GM18505 (cell line): ENCODE results near the gene DDR2.

Experiments used
- ATAC-seq: cut with Tn5 transposase; IDR thresholded peaks from one replicate; pipeline ENCODE4 v1.9.1; 2021; ENCODE audit not compliant: unreplicated experiment
- POLR2A ChIP-seq: IDR thresholded peaks from 4 replicates; pipeline ENCODE4 v1.6.1; 2011; ENCODE audit warnings: borderline replicate concordance; ENCODE audit not compliant: insufficient read depth, insufficient read length; ENCODE audit errors: extremely low read depth

Gene DDR2

DNA sequence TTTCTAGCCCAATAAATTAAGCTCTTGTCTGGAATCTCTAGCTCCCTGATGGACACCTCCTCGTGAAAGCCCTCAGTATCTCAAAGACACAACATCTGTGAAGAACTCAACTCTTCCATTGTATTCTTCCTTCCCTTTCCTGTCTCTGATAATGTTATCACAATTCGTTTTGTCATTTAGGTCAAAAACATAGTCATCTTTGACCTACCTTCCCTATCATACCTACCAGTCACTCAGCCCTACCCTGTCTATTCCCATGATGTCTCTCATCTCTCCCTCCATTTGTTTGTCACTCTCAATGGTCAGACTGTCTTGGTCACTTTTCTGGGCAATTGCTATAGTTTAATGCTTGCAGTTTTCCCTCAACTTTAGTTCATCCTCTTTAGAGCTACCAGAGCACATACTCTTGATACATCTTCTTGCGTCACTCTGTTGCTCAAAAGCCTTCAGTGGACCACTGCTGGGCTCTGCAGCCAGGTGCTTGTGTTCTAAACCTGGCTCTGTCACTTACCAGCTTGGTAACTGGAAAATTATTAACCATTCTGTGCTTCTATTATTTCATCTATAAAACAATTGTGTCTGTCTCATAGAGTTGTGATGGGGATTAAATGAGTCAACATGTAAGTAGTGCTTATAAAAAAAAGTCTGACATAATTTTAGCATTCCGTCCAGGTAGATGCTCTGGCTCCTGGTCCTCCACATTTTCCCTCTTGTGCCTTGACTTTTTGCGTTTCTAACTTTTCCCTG lies 39.6 kb downstream of the DDR2 start:
- TF ChIP-seq POLR2A = no peak
- ATAC-seq = no peak

DNA sequence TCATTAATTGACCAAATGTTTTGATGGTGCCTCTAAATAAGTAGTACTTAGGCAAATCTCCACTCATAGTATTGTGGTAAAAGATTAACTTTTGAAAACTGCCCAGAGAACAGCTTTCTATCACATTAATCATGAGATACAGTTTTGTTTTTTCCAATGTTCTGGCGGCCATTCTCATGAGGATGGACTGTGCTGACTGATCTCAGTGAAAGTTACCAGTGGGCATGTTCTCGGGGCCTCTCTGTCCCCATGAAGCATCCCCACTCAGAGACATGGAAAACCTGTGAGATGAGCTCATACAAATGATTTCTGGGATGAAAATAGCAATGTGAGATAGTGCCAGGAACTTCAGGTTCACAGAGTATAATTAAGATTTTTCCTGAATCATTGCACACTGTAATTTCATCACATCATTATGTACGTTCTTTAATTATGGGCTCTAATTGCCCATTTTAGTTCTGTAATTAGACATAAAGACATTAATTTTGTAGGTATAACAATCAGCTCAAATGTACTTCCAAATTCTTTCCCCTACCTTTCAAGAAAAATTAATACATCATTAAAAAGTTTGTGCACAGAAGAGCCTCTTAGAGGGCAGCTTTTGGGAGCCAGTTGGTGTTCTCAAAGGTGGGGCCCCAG lies 40.5 kb downstream of the DDR2 start:
- no peak for ATAC-seq
- TF ChIP-seq POLR2A = no peak

DNA sequence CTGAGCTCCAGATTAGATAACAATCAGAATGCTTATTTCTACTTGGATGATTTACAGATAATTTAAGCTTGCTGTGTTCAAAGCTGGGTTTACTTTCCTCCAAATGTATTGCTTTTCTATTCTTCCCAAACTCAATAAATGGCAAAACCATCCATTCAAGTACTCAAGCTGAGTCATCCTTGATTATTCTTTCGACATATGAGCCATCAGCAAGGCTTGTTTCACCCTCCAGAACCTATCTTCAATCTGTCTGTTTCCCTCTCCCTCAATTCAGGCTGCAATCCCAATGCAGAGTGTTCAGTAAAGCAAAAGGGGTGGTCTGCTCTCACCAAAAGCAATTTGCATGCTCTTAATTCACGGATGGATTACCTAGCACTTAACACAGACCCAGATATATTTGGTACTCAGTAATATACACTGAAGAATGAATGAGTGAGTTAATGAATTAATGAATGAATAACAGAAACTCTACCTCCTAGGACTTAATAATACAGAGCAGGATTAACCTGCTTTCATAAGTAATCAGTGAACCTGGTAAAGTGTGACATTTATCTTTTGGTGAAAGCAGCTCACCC lies 41.9 kb downstream of the DDR2 start:
- no peak for TF ChIP-seq POLR2A

DNA sequence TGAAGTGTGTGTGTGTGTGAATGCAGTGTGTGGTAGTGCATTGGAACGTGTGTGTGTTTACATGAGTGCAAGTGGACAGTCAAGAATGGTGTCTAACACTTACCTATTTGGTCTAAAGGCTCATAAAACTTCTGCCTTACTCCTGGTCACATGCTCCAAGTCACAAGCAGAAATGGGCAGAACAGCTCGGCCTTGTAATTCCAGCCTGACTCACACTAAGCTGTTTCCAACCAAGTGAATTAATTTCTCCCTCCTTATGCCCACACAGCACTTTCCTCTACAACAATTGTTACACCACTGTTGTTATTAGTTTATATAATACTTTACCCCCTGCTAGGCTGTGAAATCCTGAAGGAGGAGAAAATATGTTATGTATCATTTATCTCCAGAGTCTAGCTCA lies 43.8 kb downstream of the DDR2 start:
- TF ChIP-seq POLR2A = no peak
- ATAC-seq = no peak

More for the DNA sequence above, 41.9 kb downstream of the DDR2 start:
- no peak for ATAC-seq

DNA sequence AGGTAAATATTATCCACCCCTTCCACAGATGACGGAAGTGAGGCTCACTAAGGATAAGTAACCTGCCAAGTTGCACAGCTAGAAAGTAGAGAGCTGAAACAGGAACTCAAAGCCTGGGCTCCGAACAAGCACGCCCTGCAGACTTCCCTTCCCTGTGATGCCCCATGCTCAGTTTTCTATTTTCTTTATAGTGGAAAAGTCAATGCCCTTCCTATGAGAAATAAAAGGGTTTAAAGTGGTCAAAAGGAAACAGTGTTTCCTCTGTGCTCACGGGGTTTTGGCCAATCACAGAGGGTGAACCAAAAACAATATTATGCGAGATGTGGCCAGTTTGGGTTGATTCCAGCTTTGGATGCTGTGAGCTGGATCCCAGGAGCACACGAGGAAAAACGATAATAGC lies 44.5 kb downstream of the DDR2 start:
- ATAC-seq = no peak
- TF ChIP-seq POLR2A = no peak

DNA sequence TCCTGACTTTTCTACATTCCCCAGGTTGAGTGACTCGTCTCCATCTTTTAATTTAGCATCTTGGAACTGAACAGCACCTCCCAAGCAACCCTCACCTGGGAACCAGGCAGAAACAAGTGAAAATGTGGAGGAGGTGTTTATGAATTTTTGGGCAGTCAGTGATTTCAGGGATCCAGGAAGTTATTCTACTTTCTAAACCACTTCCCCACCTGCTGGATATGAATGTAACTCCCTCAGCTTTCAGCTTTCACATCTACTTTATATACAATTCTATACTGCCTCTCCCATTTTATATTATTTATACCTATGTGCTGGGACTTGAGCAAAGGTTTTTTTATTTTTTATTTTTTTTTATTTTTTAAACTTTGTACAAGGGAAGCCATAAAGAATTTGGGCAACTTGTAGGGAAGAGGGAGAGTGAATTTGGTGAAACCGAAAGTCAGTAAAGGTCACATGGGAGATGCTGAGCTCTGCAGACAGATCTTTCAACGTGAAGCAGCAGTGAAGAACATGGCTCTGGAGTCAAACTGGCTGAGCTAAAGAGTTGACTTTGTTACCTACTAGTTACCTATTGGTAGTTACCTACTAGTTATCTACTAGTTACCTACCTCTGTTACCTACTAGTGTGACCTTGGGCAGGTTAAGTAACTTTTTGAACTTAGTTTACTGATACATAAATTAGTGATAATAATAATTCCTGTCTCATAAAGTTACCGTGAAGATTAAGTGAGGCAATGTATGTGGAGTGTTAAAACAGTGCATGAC lies 45.5 kb downstream of the DDR2 start:
- ATAC-seq = no peak
- TF ChIP-seq POLR2A = no peak

DNA sequence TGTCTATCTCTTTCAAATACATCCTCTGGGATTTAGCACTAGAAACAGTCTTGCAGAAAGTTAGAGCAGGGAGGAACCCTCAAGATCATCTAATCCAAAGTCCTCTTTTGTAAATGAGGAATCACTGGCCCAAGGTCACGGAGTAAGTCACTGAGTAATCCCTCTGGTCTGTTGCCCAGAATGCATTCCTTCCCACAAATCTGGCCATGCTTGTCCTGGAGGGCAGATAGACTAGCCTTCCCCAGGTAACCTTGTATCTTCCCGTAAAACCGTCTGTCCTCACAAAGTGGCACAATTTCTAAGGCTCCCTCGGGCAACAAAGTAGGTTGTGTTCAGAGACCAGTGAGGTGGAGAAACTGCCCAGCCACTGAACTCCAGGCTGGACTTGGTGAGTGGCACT lies 46.2 kb downstream of the DDR2 start:
- no peak for ATAC-seq
- TF ChIP-seq POLR2A = no peak

DNA sequence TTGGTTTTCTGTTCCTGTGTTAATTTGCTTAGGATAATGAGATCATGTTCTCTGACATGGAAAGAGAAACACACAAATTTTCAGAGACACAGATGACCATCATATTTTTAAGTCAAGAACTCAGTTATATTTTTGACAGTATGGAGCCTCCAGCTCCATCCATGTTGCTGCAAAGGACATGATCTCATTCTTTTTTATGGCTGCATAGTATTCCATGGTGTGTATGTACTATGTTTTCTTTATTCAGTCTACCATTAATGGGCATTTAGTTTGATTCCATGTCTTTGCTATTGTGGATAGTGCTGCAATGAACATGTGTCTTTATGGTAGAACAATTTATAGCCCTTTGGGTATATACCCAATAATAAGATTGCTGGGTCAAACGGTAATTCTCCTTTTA lies 47.0 kb downstream of the DDR2 start:
- TF ChIP-seq POLR2A = no peak

DNA sequence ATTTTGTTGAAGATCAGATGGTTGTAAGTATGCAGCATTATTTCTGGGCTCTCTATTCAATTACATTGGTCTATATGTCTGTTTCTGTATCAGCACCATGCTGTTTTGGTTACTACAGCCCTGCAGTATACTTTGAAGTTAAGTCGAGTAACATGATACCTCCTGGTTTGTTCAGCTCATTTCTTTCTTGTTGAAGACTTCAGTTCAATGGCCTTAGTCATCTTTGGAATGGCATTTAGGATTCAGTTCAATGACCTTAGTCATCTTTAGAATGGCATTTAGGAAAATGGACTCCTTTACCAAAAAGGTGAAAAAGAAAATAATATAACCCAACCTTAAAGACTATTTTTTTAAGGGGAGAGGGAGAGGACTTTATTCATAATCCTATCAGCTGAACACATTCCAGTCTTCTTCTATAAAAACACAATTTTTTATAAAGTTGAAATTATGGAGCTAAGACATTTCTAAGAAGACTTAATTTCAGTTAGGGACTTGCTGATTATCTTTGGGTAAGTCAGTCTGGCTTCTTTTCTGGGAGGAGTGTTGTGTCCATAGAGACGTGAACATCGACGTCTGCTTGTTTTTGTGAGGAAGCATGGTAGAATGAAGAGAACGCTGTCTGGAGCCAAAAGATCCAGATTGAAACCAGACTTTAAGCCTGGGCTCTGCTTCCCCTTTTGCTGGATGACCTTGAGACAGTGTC lies 48.3 kb downstream of the DDR2 start:
- ATAC-seq = no peak

More for the DNA sequence above, 47.0 kb downstream of the DDR2 start:
- no peak for ATAC-seq

DNA sequence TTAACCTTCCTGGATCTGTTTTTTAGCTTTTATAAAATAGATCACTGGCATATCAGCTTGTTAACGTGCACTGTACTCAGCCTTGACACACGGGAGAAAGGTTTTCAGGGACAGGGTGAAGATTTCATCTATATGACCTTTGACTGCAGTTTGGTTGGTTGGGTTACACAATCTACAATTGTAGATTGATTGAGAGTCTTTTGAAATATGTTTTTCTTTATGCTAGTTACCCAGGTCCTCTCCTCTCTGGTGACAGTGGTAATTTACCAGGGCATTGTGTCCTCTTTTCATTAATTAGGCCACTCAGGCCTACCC lies 48.8 kb downstream of the DDR2 start:
- TF ChIP-seq POLR2A = no peak

More for the DNA sequence above, 48.3 kb downstream of the DDR2 start:
- TF ChIP-seq POLR2A = no peak

DNA sequence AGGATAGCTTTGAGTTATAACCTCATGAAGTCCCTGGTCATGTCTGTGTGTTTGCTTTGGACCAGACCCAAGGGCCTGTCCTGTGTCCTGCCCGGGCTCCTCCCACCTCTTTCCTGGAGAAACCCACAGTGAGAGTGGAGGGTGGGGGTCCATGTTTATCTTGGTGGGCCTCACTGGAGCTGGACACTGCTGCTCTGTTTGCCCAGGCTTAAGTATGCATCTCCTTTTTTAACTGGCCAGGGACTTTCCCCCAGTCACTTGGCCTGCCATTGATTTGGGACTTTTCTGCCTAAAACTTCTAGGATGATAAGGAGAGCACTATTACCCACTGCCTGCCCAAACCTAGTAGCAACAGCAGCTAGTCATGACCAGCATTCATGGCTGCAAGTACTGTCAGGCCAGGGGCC lies 49.8 kb downstream of the DDR2 start:
- TF ChIP-seq POLR2A = no peak
- ATAC-seq = no peak

More for the DNA sequence above, 48.8 kb downstream of the DDR2 start:
- ATAC-seq = no peak

DNA sequence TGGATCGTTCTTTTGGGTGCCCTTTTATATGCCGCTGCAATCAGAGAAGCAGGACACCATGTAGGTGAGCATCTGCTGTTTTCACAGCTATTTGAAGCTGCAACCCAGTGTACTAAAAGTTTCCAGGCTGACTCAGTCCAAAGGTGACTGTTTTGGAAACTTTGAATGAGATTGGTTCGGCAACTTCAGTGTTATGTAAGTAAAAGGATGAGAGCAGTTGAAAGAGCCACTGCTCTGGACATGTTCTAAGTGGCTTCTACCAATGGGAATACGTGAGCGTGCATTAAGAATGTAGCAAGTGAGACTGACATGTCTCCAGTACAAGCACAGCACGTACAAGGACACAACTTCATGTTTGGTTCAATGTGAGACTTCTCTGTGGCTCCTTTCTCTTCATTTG lies 55.6 kb downstream of the DDR2 start:
- no peak for ATAC-seq
- TF ChIP-seq POLR2A = no peak

DNA sequence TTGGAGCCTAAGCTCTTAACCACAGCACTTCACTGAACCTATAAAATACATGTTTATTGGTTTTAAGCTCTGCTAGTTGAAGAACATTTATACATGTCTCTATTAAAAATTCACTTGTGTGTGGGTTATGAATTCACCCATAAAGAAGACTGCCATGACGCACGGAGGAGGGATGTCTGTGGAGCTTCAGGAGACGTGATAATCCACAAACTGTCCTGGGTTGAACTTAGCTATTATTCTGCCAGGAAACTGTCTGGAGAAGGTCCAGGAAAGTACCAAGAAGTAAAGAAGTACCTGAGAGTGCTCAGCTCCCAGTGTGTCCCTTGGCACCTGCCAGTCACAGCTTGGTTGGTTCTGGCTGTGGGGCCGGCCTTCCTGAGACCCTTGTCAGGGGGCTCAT lies 56.3 kb downstream of the DDR2 start:
- no peak for TF ChIP-seq POLR2A
- no peak for ATAC-seq
